ENCODE data around the gene DOCK2. TPM values are rescaled to one million over a fixed set of nuclear protein-coding genes. Genes with fewer than 3 reads are reported as not detected.

Gene DOCK2
- total and polyA plus RNA-seq, 2 of the 8 experiments (the other 6 are each of a cell fraction or from before 2014, with no cell fraction given) = 3.9 to 5.7 TPM

DNA sequence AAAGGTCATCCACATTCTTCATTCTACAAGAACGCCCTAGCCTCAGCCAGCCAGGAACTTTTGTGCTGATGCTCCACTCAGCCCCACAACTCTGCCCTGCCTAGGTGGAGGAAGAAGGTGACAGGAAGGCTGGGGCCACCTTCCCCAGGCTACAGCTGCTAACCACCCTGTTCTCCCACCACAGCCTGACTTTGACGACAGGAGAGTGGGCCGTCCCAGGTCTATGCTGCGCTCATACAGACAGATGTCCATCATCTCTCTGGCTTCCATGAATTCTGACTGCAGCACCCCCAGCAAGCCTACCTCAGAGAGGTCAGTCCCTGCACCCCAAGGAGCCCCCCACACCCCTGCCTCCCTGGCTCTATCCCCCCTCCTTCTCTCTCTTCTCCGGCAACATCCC lies 440.5 kb downstream of the DOCK2 start (continued):
- TF ChIP-seq, protein P1, sequence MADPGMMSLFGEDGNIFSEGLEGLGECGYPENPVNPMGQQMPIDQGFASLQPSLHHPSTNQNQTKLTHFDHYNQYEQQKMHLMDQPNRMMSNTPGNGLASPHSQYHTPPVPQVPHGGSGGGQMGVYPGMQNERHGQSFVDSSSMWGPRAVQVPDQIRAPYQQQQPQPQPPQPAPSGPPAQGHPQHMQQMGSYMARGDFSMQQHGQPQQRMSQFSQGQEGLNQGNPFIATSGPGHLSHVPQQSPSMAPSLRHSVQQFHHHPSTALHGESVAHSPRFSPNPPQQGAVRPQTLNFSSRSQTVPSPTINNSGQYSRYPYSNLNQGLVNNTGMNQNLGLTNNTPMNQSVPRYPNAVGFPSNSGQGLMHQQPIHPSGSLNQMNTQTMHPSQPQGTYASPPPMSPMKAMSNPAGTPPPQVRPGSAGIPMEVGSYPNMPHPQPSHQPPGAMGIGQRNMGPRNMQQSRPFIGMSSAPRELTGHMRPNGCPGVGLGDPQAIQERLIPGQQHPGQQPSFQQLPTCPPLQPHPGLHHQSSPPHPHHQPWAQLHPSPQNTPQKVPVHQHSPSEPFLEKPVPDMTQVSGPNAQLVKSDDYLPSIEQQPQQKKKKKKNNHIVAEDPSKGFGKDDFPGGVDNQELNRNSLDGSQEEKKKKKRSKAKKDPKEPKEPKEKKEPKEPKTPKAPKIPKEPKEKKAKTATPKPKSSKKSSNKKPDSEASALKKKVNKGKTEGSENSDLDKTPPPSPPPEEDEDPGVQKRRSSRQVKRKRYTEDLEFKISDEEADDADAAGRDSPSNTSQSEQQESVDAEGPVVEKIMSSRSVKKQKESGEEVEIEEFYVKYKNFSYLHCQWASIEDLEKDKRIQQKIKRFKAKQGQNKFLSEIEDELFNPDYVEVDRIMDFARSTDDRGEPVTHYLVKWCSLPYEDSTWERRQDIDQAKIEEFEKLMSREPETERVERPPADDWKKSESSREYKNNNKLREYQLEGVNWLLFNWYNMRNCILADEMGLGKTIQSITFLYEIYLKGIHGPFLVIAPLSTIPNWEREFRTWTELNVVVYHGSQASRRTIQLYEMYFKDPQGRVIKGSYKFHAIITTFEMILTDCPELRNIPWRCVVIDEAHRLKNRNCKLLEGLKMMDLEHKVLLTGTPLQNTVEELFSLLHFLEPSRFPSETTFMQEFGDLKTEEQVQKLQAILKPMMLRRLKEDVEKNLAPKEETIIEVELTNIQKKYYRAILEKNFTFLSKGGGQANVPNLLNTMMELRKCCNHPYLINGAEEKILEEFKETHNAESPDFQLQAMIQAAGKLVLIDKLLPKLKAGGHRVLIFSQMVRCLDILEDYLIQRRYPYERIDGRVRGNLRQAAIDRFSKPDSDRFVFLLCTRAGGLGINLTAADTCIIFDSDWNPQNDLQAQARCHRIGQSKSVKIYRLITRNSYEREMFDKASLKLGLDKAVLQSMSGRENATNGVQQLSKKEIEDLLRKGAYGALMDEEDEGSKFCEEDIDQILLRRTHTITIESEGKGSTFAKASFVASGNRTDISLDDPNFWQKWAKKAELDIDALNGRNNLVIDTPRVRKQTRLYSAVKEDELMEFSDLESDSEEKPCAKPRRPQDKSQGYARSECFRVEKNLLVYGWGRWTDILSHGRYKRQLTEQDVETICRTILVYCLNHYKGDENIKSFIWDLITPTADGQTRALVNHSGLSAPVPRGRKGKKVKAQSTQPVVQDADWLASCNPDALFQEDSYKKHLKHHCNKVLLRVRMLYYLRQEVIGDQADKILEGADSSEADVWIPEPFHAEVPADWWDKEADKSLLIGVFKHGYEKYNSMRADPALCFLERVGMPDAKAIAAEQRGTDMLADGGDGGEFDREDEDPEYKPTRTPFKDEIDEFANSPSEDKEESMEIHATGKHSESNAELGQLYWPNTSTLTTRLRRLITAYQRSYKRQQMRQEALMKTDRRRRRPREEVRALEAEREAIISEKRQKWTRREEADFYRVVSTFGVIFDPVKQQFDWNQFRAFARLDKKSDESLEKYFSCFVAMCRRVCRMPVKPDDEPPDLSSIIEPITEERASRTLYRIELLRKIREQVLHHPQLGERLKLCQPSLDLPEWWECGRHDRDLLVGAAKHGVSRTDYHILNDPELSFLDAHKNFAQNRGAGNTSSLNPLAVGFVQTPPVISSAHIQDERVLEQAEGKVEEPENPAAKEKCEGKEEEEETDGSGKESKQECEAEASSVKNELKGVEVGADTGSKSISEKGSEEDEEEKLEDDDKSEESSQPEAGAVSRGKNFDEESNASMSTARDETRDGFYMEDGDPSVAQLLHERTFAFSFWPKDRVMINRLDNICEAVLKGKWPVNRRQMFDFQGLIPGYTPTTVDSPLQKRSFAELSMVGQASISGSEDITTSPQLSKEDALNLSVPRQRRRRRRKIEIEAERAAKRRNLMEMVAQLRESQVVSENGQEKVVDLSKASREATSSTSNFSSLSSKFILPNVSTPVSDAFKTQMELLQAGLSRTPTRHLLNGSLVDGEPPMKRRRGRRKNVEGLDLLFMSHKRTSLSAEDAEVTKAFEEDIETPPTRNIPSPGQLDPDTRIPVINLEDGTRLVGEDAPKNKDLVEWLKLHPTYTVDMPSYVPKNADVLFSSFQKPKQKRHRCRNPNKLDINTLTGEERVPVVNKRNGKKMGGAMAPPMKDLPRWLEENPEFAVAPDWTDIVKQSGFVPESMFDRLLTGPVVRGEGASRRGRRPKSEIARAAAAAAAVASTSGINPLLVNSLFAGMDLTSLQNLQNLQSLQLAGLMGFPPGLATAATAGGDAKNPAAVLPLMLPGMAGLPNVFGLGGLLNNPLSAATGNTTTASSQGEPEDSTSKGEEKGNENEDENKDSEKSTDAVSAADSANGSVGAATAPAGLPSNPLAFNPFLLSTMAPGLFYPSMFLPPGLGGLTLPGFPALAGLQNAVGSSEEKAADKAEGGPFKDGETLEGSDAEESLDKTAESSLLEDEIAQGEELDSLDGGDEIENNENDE (IDR thresholded peaks at IDR 0.05; ENCODE audit: insufficient replicate concordance, low read length) = no peak
- no peak for TF ChIP-seq POLR2A (IDR thresholded peaks at IDR 0.05; ENCODE audit: control extremely low read depth in 1 of 2, low read depth in 2 of 2, low read length in 2 of 2)
- TF ChIP-seq EZH2 (IDR thresholded peaks at IDR 0.05; ENCODE audit: low read depth, low read length, severe bottlenecking) = no peak
- TF ChIP-seq TAF1 (IDR thresholded peaks at IDR 0.05; ENCODE audit: low read depth, low read length) = no peak
- TF ChIP-seq CHD1 (IDR thresholded peaks at IDR 0.05; ENCODE audit: low read depth, low read length) = no peak
- TF ChIP-seq BCL11A (IDR thresholded peaks at IDR 0.05; ENCODE audit: low read depth in 2 of 2, low read length in 2 of 2) = no peak
